Aorta (tissue), 5 donors: ENCODE data around the gene ZNF611. TPM values are rescaled to one million over a fixed set of nuclear protein-coding genes. Genes with fewer than 3 reads are reported as not detected.
"Not testable (repeated sequence)": the region's sequence is repeated elsewhere in the genome, so short reads cannot be mapped to it uniquely, and the experiment has no call there.

Experiments
- ATAC-seq: fragments of 200-7000 bp; cut with Tn5 transposase; one replicate; pipeline ENCODE4 v1.9.1; 2022; ENCODE audit warnings: moderate library complexity; ENCODE audit not compliant: low FRiP score
- DNase-seq, 2 donors: peaks; one replicate each; pipeline ENCODE4 v3.0.0-alpha.2; 2020
- H3K27ac ChIP-seq, 2 donors: one replicate each; pipeline ENCODE4 v1.5.1; 2013; ENCODE audit warnings: low read length in 2 of 2, mild to moderate bottlenecking in 2 of 2, moderate library complexity in 2 of 2, control low read depth in 1 of 2, inconsistent platforms in 1 of 2, low read depth in 1 of 2
- H3K27me3 ChIP-seq, 2 donors: one replicate each; pipeline ENCODE4 v1.6.1; 2013; ENCODE audit warnings: control low read depth in 1 of 2, low read length in 1 of 2, mild to moderate bottlenecking in 1 of 2, moderate library complexity in 1 of 2; ENCODE audit not compliant: insufficient read depth in 2 of 2, control insufficient read depth in 1 of 2
- H3K36me3 ChIP-seq, 2 donors: one replicate each; pipeline ENCODE4 v1.6.1; 2013; ENCODE audit warnings: control low read depth in 1 of 2, low read length in 1 of 2, mild to moderate bottlenecking in 1 of 2; ENCODE audit not compliant: insufficient read depth in 2 of 2, control insufficient read depth in 1 of 2
- H3K4me1 ChIP-seq, 2 donors: one replicate each; pipeline ENCODE4 v1.6.1; 2013; ENCODE audit warnings: low read length in 2 of 2, control low read depth in 1 of 2, mild to moderate bottlenecking in 1 of 2, moderate library complexity in 1 of 2; ENCODE audit not compliant: insufficient read depth in 2 of 2, control insufficient read depth in 1 of 2
- H3K4me3 ChIP-seq, 2 donors: one replicate each; pipeline ENCODE4 v1.5.1; 2013; ENCODE audit warnings: low read length in 2 of 2, control low read depth in 1 of 2, mild to moderate bottlenecking in 1 of 2
- H3K9me3 ChIP-seq: one replicate; pipeline ENCODE4 v1.6.1; 2013; ENCODE audit warnings: mild to moderate bottlenecking, low read length; ENCODE audit not compliant: control insufficient read depth
- WGBS, 2 donors: extraction: QIAGEN DNeasy Blood & Tissue Kit; methylation state at CpG; one replicate each; pipeline ENCODE4 v1.1.7; 2013; 5-methylcytosine and 5-hydroxymethylcytosine counted together
- intact Hi-C, 2 donors: fragments of 100-400 bp; cut with DNase I; formaldehyde crosslinking; loops; one replicate each; pipeline versions ENCODE4 v1.14.2 to v1.15.0; 2022
- polyA plus RNA-seq, 2 donors: library from polyadenylated mRNA; stranded (reverse); fragments of 200-250 nt; gene quantifications; one replicate each; pipeline ENCODE4 v1.2.3, GENCODE V29; 2013
- total RNA-seq, 2 donors: library from RNA; stranded (reverse); fragmentation: NEBNext Ultra II Directional; extraction: Animal tissue kit (Norgen Biotek cat#: 25700); gene quantifications; one replicate each; pipeline ENCODE4 v1.2.1, GENCODE V29; 2021
- donor health status: healthy with polysubstance abuse.
- donor health status: Bipolar disorder and iron deficiency.
- donor health status: DM: no; HTN: no; CAD: no.
- donor health status: DM: no; HTN: no; CAD: no.
- donor health status: DM: yes; HTN: yes; CAD: no.

The ZNF611 gene
- total and polyA plus RNA-seq, 4 donors, result 1.5 to 28.5 (median 11.8) TPM

GRCh38 chr19:52711661-52712060, 23.2 kb downstream of the ZNF611 start:
- WGBS, 2 donors, result 90 to 97% methylated on average over 3 of the region's 3 CpGs
- H3K27ac ChIP-seq, ATAC-seq, H3K27me3 ChIP-seq, DNase-seq, H3K36me3 ChIP-seq, intact Hi-C loops, H3K9me3 ChIP-seq, H3K4me3 ChIP-seq, H3K4me1 ChIP-seq: not testable (repeated sequence)

GRCh38 chr19:52710538-52710937, 24.3 kb downstream of the ZNF611 start:
- peaks cover 9 to 10% of the 10 kb centered on the region in 2 donors for H3K36me3 ChIP-seq
- no peak overlapping the region for H3K4me3 ChIP-seq
- no peaks in the 10 kb centered on the region for H3K4me1 ChIP-seq
- H3K27me3 ChIP-seq, result no peaks in the 10 kb centered on the region
- H3K27ac ChIP-seq, result no peak overlapping the region
- ATAC-seq, result no peak
- no peaks in the 10 kb centered on the region for H3K9me3 ChIP-seq
- no peak for DNase-seq
- intact Hi-C loops, result no loop called here
- WGBS, 2 donors, result 96 to 97% methylated on average over 3 of the region's 3 CpGs

- H3K27me3 ChIP-seq, H3K36me3 ChIP-seq, H3K9me3 ChIP-seq, H3K27ac ChIP-seq, ATAC-seq, H3K4me3 ChIP-seq, intact Hi-C loops, DNase-seq, H3K4me1 ChIP-seq: not testable (repeated sequence)
- 96 to 98% methylated on average over 3 of the region's 3 CpGs for WGBS, 2 donors
Measured at GRCh38 chr19:52705615-52706014, 29.2 kb downstream of the ZNF611 start.

- peaks cover 3 to 9% of the 10 kb centered on the region in 2 donors for H3K36me3 ChIP-seq
- no peak overlapping the region for H3K27ac ChIP-seq
- H3K4me1 ChIP-seq, result no peaks in the 10 kb centered on the region
- WGBS, 2 donors, result 89 to 93% methylated on average over 4 of the region's 4 CpGs
- no peak for DNase-seq
- no peak for ATAC-seq
- H3K9me3 ChIP-seq, result peaks cover 2% of the 10 kb centered on the region
- H3K27me3 ChIP-seq, result no peaks in the 10 kb centered on the region
- no peak overlapping the region for H3K4me3 ChIP-seq
- intact Hi-C loops, result no loop called here
Measured at GRCh38 chr19:52703917-52704316, 30.9 kb downstream of the ZNF611 start.

- Histone ChIP-seq H3K27me3 (no peaks in the 10 kb centered on the region), H3K9me3 (peaks cover 2% of the 10 kb centered on the region), H3K27ac (no peak overlapping the region), H3K4me1 (no peaks in the 10 kb centered on the region), H3K36me3 (peaks cover 0 to 4% of the 10 kb centered on the region in 2 donors), H3K4me3 (no peak overlapping the region)
- no peak for ATAC-seq
- intact Hi-C loops, result no loop called here
- DNase-seq, result no peak
- 70 to 74% methylated on average over 7 of the region's 7 CpGs for WGBS, 2 donors
Measured at GRCh38 chr19:52700673-52701072, 34.2 kb downstream of the ZNF611 start.

GRCh38 chr19:52699555-52699954, 35.3 kb downstream of the ZNF611 start:
- 44 to 52% methylated on average over 5 of the region's 5 CpGs for WGBS, 2 donors
- DNase-seq, result peak; percentile 60 to 84
- H3K4me3 ChIP-seq, H3K27me3 ChIP-seq, H3K36me3 ChIP-seq, H3K9me3 ChIP-seq, intact Hi-C loops, H3K4me1 ChIP-seq, H3K27ac ChIP-seq: not testable (repeated sequence)
- ATAC-seq, result peak; percentile 62

- H3K9me3 ChIP-seq, result no peaks in the 10 kb centered on the region
- no peak overlapping the region for H3K27ac ChIP-seq
- ATAC-seq (no peak), DNase-seq (no peak)
- no peaks in the 10 kb centered on the region for H3K27me3 ChIP-seq
- WGBS, 2 donors, result 28 to 29% methylated on average over 1 of the region's 1 CpG
- H3K4me1 ChIP-seq, result no peaks in the 10 kb centered on the region
- no peak overlapping the region for H3K4me3 ChIP-seq
- H3K36me3 ChIP-seq, result no peaks in the 10 kb centered on the region
- intact Hi-C loops, result no loop called here
Measured at GRCh38 chr19:52695996-52696395, 38.8 kb downstream of the ZNF611 start.

GRCh38 chr19:52694921-52695320, 39.9 kb downstream of the ZNF611 start:
- Histone ChIP-seq H3K4me1 (no peaks in the 10 kb centered on the region), H3K9me3 (no peaks in the 10 kb centered on the region), H3K27ac (no peak overlapping the region), H3K27me3 (no peaks in the 10 kb centered on the region), H3K4me3 (no peak overlapping the region), H3K36me3 (no peaks in the 10 kb centered on the region)
- intact Hi-C loops, result loop anchor here in 1 of 2 donors (5.0 kb wide), 2 partner anchors 93 to 168 kb away; partner anchors contain the start of gene ZNF808
- WGBS, 2 donors, result 94 to 95% methylated on average over 11 of the region's 11 CpGs
- DNase-seq (no peak), ATAC-seq (no peak)

- H3K27me3 ChIP-seq, H3K4me3 ChIP-seq, ATAC-seq, DNase-seq, H3K4me1 ChIP-seq, H3K27ac ChIP-seq, H3K36me3 ChIP-seq, H3K9me3 ChIP-seq: not testable (repeated sequence)
- WGBS, 2 donors, result 94 to 100% methylated on average over 3 of the region's 3 CpGs
- intact Hi-C loops, result loop anchor here in 1 of 2 donors (5.0 kb wide), 2 partner anchors 92 to 167 kb away; partner anchors contain the start of gene ZNF808
Measured at GRCh38 chr19:52694281-52694680, 40.6 kb downstream of the ZNF611 start.
